NCI-H1694 treated with DMSO at 0.1 percent for 48 hours (cell line): ENCODE data around the gene ELP6.

Experiments used
- DNase-seq: peaks from one replicate; lab custom pipeline; 2025; lab: John Stamatoyannopoulos, UW

The ELP6 gene

GRCh38 chr3:47513125-47513929 lies at the start of gene ELP6:
TSS of gene ELP6 (minus strand) at chr3:47513712. CDS start at chr3:47513590, 122 bp downstream.
- DNase-seq, result peak; percentile 64

- no peak for DNase-seq
Observed at GRCh38 chr3:47556351-47556750, 42.8 kb upstream of the ELP6 start.

GRCh38 chr3:47554335-47554734 lies 40.8 kb upstream of the ELP6 start:
- no peak for DNase-seq

- no peak for DNase-seq
Observed at GRCh38 chr3:47553407-47553806, 39.9 kb upstream of the ELP6 start.

- DNase-seq, result no peak
Observed at GRCh38 chr3:47542471-47543173, 29.1 kb upstream of the ELP6 start.

- no peak for DNase-seq
Observed at GRCh38 chr3:47541583-47542108, 28.1 kb upstream of the ELP6 start.

GRCh38 chr3:47540281-47540680 lies 26.8 kb upstream of the ELP6 start:
- DNase-seq, result no peak

GRCh38 chr3:47536967-47537366 lies 23.5 kb upstream of the ELP6 start:
- DNase-seq, result no peak

- DNase-seq, result no peak
Observed at GRCh38 chr3:47536221-47536891, 22.8 kb upstream of the ELP6 start.

GRCh38 chr3:47533996-47534454 lies 20.5 kb upstream of the ELP6 start:
- DNase-seq, result no peak

GRCh38 chr3:47533481-47533880 lies 20.0 kb upstream of the ELP6 start:
- DNase-seq, result no peak

- no peak for DNase-seq
Observed at GRCh38 chr3:47527952-47528725, 14.6 kb upstream of the ELP6 start.

- no peak for DNase-seq
Observed at GRCh38 chr3:47525617-47526016, 12.1 kb upstream of the ELP6 start.

GRCh38 chr3:47523310-47524073 lies 10.0 kb upstream of the ELP6 start:
- DNase-seq, result no peak

GRCh38 chr3:47522082-47522987 lies 8.8 kb upstream of the ELP6 start:
- peak; percentile 48 for DNase-seq

GRCh38 chr3:47520756-47521155 lies 7.2 kb upstream of the ELP6 start:
- DNase-seq, result no peak

- DNase-seq, result no peak
Observed at GRCh38 chr3:47517937-47518336, 4.4 kb upstream of the ELP6 start.

- DNase-seq, result no peak
Observed at GRCh38 chr3:47515864-47516319, 2.4 kb upstream of the ELP6 start.

GRCh38 chr3:47515100-47515499 lies 1.6 kb upstream of the ELP6 start:
- DNase-seq, result no peak
